ENCODE results near the gene DBNL.
"Not testable (repeated sequence)": the region's sequence is repeated elsewhere in the genome, so short reads cannot be mapped to it uniquely, and the experiment has no call there.

GRCh38 chr7:44032031-44032430 is 12.5 kb upstream of the DBNL start:
- TF ChIP-seq POLR2A (IDR thresholded peaks at IDR 0.05; ENCODE audit: low read length); GATA1 (IDR thresholded peaks at IDR 0.05; ENCODE audit: low read depth, low read length): not testable (repeated sequence)

Measured in erythroblast (primary cell).